B cell (primary cell): ENCODE data around the gene OTOP2. TPM values are rescaled to one million over a fixed set of nuclear protein-coding genes. Genes with fewer than 3 reads are reported as not detected.

Experiments
- ATAC-seq: fragments of 200-7000 bp; cut with Tn5 transposase; one replicate; pipeline ENCODE4 v1.10.0; 2021; ENCODE audit warnings: low read depth, mild to moderate bottlenecking, moderate number of reproducible peaks, moderate library complexity
- CTCF ChIA-PET: fragments of 350-600 bp; sonication (Branson Sonifier 250); formaldehyde crosslinking; loops from one replicate; lab custom pipeline; 2021; ENCODE audit warnings: antibody characterized with exemption, inconsistent platforms; lab: Charles Lee
- POLR2A ChIA-PET: fragments of 350-600 bp; sonication (Branson Sonifier 250); formaldehyde crosslinking; loops from one replicate; lab custom pipeline; 2021; ENCODE audit warnings: antibody characterized with exemption; lab: Charles Lee
- DNase-seq: peaks from one replicate; pipeline ENCODE4 v3.0.0; 2013
- H2AFZ ChIP-seq: 2 replicates; pipeline ENCODE4 v1.6.1; 2012; ENCODE audit warnings: mild to moderate bottlenecking, low read depth, low read length; ENCODE audit not compliant: insufficient read depth, poor library complexity, severe bottlenecking
- H3K27ac ChIP-seq, 2 donors: 1 replicate in 1 of 2; 2 replicates in 1 of 2; pipeline ENCODE4 v1.5.1; 2012 to 2013; ENCODE audit warnings: low read length in 2 of 2, mild to moderate bottlenecking in 2 of 2, moderate library complexity in 1 of 2
- H3K27me3 ChIP-seq, 4 experiments: fragments of 200-600 bp in 1 of 4; sonication (generic) in 1 of 4; replicated peaks in 1 of 4; 1 replicate in 2 of 4; 2 replicates in 2 of 4; pipeline versions ENCODE4 v1.6.1 to v1.7.0; 2013 to 2016; ENCODE audit warnings: low read length in 3 of 4, mild to moderate bottlenecking in 2 of 4, mixed read lengths in 1 of 4, moderate library complexity in 1 of 4; ENCODE audit not compliant: insufficient read depth in 4 of 4, control insufficient read depth in 3 of 4; ENCODE audit errors: control extremely low read depth in 1 of 4
- H3K36me3 ChIP-seq, 2 experiments: replicated peaks in 1 of 2; 1 replicate in 1 of 2; 2 replicates in 1 of 2; pipeline versions ENCODE4 v1.6.1 to v1.7.1; 2013; ENCODE audit warnings: low read length in 1 of 2; ENCODE audit not compliant: insufficient read depth in 2 of 2, control insufficient read depth in 1 of 2; ENCODE audit errors: control extremely low read depth in 1 of 2, extremely low read depth in 1 of 2
- H3K4me1 ChIP-seq, 2 donors: fragments of 200-600 bp in 1 of 2; sonication (generic) in 1 of 2; 1 replicate in 1 of 2; 2 replicates in 1 of 2; pipeline versions ENCODE4 v1.5.1 to v1.6.1; 2013 to 2017; ENCODE audit warnings: low read length in 2 of 2; ENCODE audit not compliant: control insufficient read depth in 2 of 2, insufficient read depth in 2 of 2
- H3K4me2 ChIP-seq: replicated peaks from 2 replicates; pipeline ENCODE3; 2012; ENCODE audit warnings: mild to moderate bottlenecking, low read depth, low read length; ENCODE audit not compliant: poor library complexity, severe bottlenecking
- H3K4me3 ChIP-seq, 5 experiments: fragments of 200-600 bp in 1 of 5; sonication (generic) in 1 of 5; 1 replicate in 3 of 5; 2 replicates in 2 of 5; pipeline versions ENCODE4 v1.5.1 to v1.7.0; 2011 to 2016; ENCODE audit warnings: low read length in 4 of 5, mild to moderate bottlenecking in 4 of 5, low read depth in 2 of 5, control low read depth in 1 of 5, moderate library complexity in 1 of 5; ENCODE audit not compliant: insufficient read depth in 1 of 5; ENCODE audit errors: control extremely low read depth in 1 of 5, extremely low read depth in 1 of 5
- H3K79me2 ChIP-seq: fragments of 200-600 bp; sonication (generic); one replicate; pipeline ENCODE4 v1.6.0; 2016; ENCODE audit warnings: low read length; ENCODE audit not compliant: control insufficient read depth, insufficient read depth
- H3K9ac ChIP-seq: fragments of 200-600 bp; sonication (generic); 2 replicates; pipeline ENCODE4 v1.6.1; 2017; ENCODE audit warnings: mild to moderate bottlenecking, low read length, moderate library complexity
- H3K9me3 ChIP-seq, 3 donors: one replicate each; pipeline versions ENCODE4 v1.6.1 to v1.7.1; 2013; ENCODE audit warnings: low read length in 2 of 3; ENCODE audit not compliant: control insufficient read depth in 2 of 3, insufficient read depth in 1 of 3; ENCODE audit errors: control extremely low read depth in 1 of 3
- H4K20me1 ChIP-seq: 2 replicates; pipeline ENCODE4 v1.6.0; 2012; ENCODE audit warnings: mild to moderate bottlenecking, low read length; ENCODE audit not compliant: insufficient read depth, control insufficient read depth, poor library complexity, severe bottlenecking
- H3K27ac Mint-ChIP-seq: one replicate; pipeline ENCODE4 v1.8.0; 2021; ENCODE audit warnings: mixed read lengths
- H3K27me3 Mint-ChIP-seq: one replicate; pipeline ENCODE4 v1.8.0; 2021; ENCODE audit warnings: mixed read lengths
- H3K4me1 Mint-ChIP-seq: one replicate; pipeline ENCODE4 v1.8.0; 2021; ENCODE audit warnings: mixed read lengths
- H3K4me3 Mint-ChIP-seq: one replicate; pipeline ENCODE4 v1.8.0; 2021; ENCODE audit warnings: mixed read lengths
- H3K9me3 Mint-ChIP-seq: one replicate; pipeline ENCODE4 v1.8.0; 2022; ENCODE audit warnings: mixed read lengths; ENCODE audit not compliant: insufficient read depth
- CTCF ChIP-seq: fragments of 200-600 bp; IDR thresholded peaks from one replicate; pipeline ENCODE4 v1.8.0; 2022; ENCODE audit warnings: antibody characterized with exemption, mild to moderate bottlenecking
- EZH2 ChIP-seq: IDR thresholded peaks from 2 replicates; pipeline ENCODE4 v1.6.1; 2012; ENCODE audit warnings: borderline replicate concordance, low read depth, mild to moderate bottlenecking, moderate library complexity, low read length; ENCODE audit not compliant: insufficient read depth, poor library complexity, severe bottlenecking
- WGBS: methylation state at CpG from one replicate; pipeline ENCODE4 v1.1.5; 2013; ENCODE audit warnings: missing lambda C conversion rate; ENCODE audit not compliant: insufficient coverage; 5-methylcytosine and 5-hydroxymethylcytosine counted together
- intact Hi-C: fragments of 100-400 bp; cut with micrococcal nuclease; formaldehyde crosslinking; loops from one replicate; pipeline ENCODE4 v1.10.0; 2022
- polyA plus RNA-seq: library from polyadenylated mRNA; depleted of rRNA; stranded (reverse); fragments of >200 nt; gene quantifications from 2 replicates; pipeline ENCODE4 v1.2.3, GENCODE V29; 2012
- total RNA-seq, 2 donors: library from RNA; stranded (reverse); fragments of 120-200 nt in 1 of 2; gene quantifications; 1 replicate in 1 of 2; 2 replicates in 1 of 2; pipeline versions ENCODE4 v1.2.3 to v1.2.4, GENCODE V29; 2013 to 2022

Gene OTOP2
- total and polyA plus RNA-seq, 2 donors (not counting 1 experiment from before 2014, with no cell fraction given): not detected

- H3K27me3 Mint-ChIP-seq: peaks cover 57% of the 10 kb centered on the region
- DNase-seq: no peak
Observed at GRCh38 chr17:74941128-74941725, 17.2 kb downstream of the OTOP2 start.

More at GRCh38 chr17:74941128-74941725, 17.2 kb downstream of the OTOP2 start:
- no peaks in the 10 kb centered on the region for H3K4me1 Mint-ChIP-seq
- 81% methylated on average over 18 of the region's 21 CpGs for WGBS
- ChIA-PET CTCF (no interaction called here), POLR2A (no interaction called here)
- no peak overlapping the region for H3K27ac Mint-ChIP-seq
- intact Hi-C loops: no loop called here
- Histone ChIP-seq H3K9me3 (peaks cover 0 to 2% (median 0%) of the 10 kb centered on the region in 3 donors), H3K79me2 (no peaks in the 10 kb centered on the region), H2AFZ (no peak overlapping the region), H3K4me1 (no peaks in the 10 kb centered on the region), H3K9ac (no peak overlapping the region), H3K36me3 (no peaks in the 10 kb centered on the region), H4K20me1 (no peaks in the 10 kb centered on the region), H3K27ac (no peak overlapping the region), H3K4me2 (no peak overlapping the region), H3K27me3 (peaks cover 0 to 43% (median 10%) of the 10 kb centered on the region in 4 experiments), H3K4me3 (no peak overlapping the region)
- no peak for ATAC-seq
- TF ChIP-seq EZH2: no peak
- TF ChIP-seq CTCF: no peak
- no peak overlapping the region for H3K4me3 Mint-ChIP-seq
- no peaks in the 10 kb centered on the region for H3K9me3 Mint-ChIP-seq
